Measurements from ENCODE around the gene CHST3. TPM values are rescaled to one million over a fixed set of nuclear protein-coding genes. Genes with fewer than 3 reads are reported as not detected.

CHST3 gene
- total and polyA plus RNA-seq, 4 donors, result 2.2 to 13.7 (median 8.0) TPM

DNA sequence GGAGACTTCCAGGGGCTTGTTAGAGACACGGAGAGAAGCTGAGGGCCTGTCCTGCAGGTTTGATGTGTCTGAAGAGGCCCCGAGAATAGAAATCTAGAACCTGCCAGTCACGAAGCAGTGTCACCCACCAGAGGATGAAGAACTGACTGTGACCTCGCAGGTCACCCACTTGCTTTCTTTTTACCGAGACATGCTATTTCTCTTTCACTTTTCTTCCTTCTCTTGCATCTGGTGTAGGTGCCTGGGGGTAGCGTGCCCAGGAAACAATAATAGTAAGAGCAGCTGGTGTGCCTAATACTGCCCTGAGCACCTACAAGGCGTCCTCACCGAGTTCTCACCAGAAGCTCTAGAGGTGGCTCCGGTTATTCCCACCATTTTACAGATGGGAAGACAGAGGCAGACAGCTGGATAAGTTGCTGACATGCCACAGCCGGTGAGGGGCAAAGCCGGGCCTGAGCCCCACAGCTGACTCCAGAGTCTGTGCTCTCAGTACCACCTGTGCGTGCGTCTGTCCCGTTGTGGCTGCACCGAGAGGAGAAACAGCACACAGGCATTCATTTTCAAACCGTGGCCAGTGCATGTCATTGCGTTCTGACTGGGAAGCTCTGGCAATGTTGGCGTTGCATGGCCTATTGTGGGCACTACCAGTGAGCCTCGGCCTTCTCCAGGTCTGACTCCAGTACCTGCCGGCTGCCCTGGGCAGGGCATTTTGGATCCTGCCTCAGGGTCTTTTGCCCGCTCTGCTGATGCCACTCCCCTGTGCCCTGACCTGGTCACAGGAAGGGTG, 7.8 kb downstream of the CHST3 start:
- ATAC-seq (ENCODE audit: insufficient read depth, low FRiP score), result no peak
- H3K36me3 ChIP-seq (ENCODE audit: control insufficient read depth in 4 of 4, insufficient read depth in 4 of 4, low read length in 4 of 4), result no peaks in the 10 kb centered on the region
- H3K27me3 ChIP-seq (ENCODE audit: control insufficient read depth in 3 of 3, insufficient read depth in 3 of 3, low read length in 2 of 3), result no peaks in the 10 kb centered on the region
- 82 to 91% methylated on average over 21 of the region's 21 CpGs for WGBS, 2 donors
- no peak overlapping the region for H3K9ac ChIP-seq (ENCODE audit: insufficient read depth in 1 of 2, low read length in 2 of 2)
- H3K4me1 ChIP-seq (ENCODE audit: control insufficient read depth in 5 of 5, insufficient read depth in 5 of 5, low read length in 5 of 5), result peaks cover 0 to 43% (median 23%) of the 10 kb centered on the region in 5 donors
- DNase-seq, result no peak
- H3K9me3 ChIP-seq (ENCODE audit: control insufficient read depth in 4 of 4, insufficient read depth in 3 of 4, low read length in 3 of 4), result no peaks in the 10 kb centered on the region
- TF ChIP-seq, protein P1, sequence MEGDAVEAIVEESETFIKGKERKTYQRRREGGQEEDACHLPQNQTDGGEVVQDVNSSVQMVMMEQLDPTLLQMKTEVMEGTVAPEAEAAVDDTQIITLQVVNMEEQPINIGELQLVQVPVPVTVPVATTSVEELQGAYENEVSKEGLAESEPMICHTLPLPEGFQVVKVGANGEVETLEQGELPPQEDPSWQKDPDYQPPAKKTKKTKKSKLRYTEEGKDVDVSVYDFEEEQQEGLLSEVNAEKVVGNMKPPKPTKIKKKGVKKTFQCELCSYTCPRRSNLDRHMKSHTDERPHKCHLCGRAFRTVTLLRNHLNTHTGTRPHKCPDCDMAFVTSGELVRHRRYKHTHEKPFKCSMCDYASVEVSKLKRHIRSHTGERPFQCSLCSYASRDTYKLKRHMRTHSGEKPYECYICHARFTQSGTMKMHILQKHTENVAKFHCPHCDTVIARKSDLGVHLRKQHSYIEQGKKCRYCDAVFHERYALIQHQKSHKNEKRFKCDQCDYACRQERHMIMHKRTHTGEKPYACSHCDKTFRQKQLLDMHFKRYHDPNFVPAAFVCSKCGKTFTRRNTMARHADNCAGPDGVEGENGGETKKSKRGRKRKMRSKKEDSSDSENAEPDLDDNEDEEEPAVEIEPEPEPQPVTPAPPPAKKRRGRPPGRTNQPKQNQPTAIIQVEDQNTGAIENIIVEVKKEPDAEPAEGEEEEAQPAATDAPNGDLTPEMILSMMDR (IDR thresholded peaks at IDR 0.05; ENCODE audit: control extremely low read depth, extremely low read depth), result no peak
- H3K27ac ChIP-seq (ENCODE audit: low read depth in 1 of 2, low read length in 1 of 2), result no peak overlapping the region
- H3K4me3 ChIP-seq, result no peak overlapping the region

DNA sequence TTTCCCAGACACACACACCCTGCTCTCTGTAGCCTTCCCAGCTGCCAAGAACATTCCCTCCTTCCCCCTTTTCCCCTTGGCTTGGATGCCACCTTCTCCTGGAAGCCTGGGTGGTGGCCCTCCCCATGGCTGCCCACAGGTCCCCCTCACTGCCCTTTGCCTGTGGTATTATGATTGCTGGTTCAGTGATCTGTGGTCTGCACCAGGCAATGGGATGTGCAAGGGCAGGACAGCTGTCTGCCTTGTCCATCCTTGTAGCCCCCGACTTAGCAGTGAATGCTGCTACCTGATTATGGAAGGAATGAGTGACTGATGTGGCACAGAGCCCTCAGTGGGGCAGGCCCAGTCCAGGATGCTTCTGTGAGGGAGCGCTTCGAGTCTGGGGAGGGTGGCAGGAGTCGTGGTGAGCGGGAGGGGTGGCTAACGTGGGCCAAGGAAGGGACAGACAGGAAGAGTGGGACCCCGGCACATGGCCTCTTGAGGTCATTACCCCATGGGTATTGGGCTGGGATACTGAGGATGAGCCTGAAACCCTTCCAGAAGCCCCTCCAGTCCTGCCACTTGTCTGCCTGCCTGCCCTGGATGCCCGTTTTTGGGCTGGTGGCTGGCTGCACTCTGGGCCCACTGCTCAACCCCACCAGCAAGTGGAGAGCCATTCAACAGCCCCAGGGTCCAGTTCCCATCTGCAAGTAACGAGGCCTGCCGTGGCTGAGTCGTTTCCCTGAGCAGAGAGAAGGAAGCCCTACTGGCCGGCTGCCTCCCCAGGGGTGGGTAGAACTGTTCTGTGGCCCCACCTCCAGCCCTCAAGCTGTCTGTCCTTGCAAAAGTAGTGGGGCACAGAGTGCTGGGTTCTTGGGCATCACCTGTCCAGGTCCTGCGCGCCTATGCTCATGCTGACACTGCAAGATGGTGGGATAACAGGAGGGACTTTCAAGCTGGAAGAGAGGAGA, 8.8 kb downstream of the CHST3 start:
- peak overlapping the region in 1 of 2 donors; percentile 17 for H3K27ac ChIP-seq (ENCODE audit: low read depth in 1 of 2, low read length in 1 of 2)
- DNase-seq, result no peak
- 81 to 86% methylated on average over 14 of the region's 14 CpGs for WGBS, 2 donors
- H3K36me3 ChIP-seq (ENCODE audit: control insufficient read depth in 4 of 4, insufficient read depth in 4 of 4, low read length in 4 of 4), result no peaks in the 10 kb centered on the region
- no peaks in the 10 kb centered on the region for H3K9me3 ChIP-seq (ENCODE audit: control insufficient read depth in 4 of 4, insufficient read depth in 3 of 4, low read length in 3 of 4)
- TF ChIP-seq, protein P1 (IDR thresholded peaks at IDR 0.05; ENCODE audit: control extremely low read depth, extremely low read depth), result no peak
- no peak for ATAC-seq (ENCODE audit: insufficient read depth, low FRiP score)
- H3K4me1 ChIP-seq (ENCODE audit: control insufficient read depth in 5 of 5, insufficient read depth in 5 of 5, low read length in 5 of 5), result peaks cover 0 to 46% (median 23%) of the 10 kb centered on the region in 5 donors
- H3K4me3 ChIP-seq, result no peak overlapping the region
- H3K9ac ChIP-seq (ENCODE audit: insufficient read depth in 1 of 2, low read length in 2 of 2), result no peak overlapping the region
- no peaks in the 10 kb centered on the region for H3K27me3 ChIP-seq (ENCODE audit: control insufficient read depth in 3 of 3, insufficient read depth in 3 of 3, low read length in 2 of 3)

DNA sequence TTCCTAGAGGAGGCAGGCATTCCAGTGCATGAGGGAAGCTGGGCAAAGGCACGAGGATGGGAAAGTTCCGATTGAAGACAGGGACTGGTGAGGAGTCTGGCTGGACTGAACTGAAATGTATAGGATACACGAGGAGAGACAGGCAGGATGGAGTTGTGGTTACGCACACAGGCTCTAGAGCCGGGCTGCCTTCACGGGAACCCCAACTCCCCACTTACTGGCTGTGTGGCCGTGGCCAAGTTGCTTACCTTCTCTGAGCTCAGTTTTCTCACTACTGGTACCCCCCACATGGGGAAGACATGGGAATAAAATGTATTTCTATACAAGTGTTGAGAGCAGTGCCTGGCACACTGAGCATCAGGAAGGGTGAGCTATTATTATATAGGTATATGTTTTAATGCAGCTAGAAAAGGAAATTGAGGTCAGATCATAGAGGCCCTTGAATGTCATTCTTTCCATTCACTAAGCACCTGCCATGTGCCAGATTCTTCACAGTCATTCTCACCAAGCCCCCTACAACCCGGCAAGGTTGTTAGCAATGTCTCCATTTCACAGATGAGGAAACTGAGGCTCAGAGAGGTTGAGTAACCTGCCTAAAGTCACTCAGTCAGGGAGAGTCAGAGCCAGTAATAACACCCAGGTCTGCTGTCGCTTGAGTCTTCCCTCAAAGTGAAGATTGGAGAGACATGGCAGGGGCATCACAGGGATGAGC, 9.7 kb downstream of the CHST3 start:
- Histone ChIP-seq H3K36me3 (ENCODE audit: control insufficient read depth in 4 of 4, insufficient read depth in 4 of 4, low read length in 4 of 4) (no peaks in the 10 kb centered on the region), H3K9ac (ENCODE audit: insufficient read depth in 1 of 2, low read length in 2 of 2) (no peak overlapping the region), H3K27ac (ENCODE audit: low read depth in 1 of 2, low read length in 1 of 2) (no peak overlapping the region), H3K27me3 (ENCODE audit: control insufficient read depth in 3 of 3, insufficient read depth in 3 of 3, low read length in 2 of 3) (no peaks in the 10 kb centered on the region), H3K4me3 (no peak overlapping the region), H3K9me3 (ENCODE audit: control insufficient read depth in 4 of 4, insufficient read depth in 3 of 4, low read length in 3 of 4) (no peaks in the 10 kb centered on the region), H3K4me1 (ENCODE audit: control insufficient read depth in 5 of 5, insufficient read depth in 5 of 5, low read length in 5 of 5) (peaks cover 0 to 49% (median 27%) of the 10 kb centered on the region in 5 donors)
- TF ChIP-seq, protein P1 (IDR thresholded peaks at IDR 0.05; ENCODE audit: control extremely low read depth, extremely low read depth), result no peak
- ATAC-seq (ENCODE audit: insufficient read depth, low FRiP score) (no peak), DNase-seq (no peak)
- 81 to 93% methylated on average over 9 of the region's 9 CpGs for WGBS, 2 donors

Data from lung (tissue), 12 donors.